DMS53 treated with DMSO at 0.1 percent for 48 hours (cell line): ENCODE results near the gene GAS2L2.
"Not testable (repeated sequence)": the region's sequence is repeated elsewhere in the genome, so short reads cannot be mapped to it uniquely, and the experiment has no call there.

ENCODE experiments used
- DNase-seq: peaks from one replicate; lab custom pipeline; 2025; ENCODE audit not compliant: unreplicated experiment; lab: John Stamatoyannopoulos, UW

The GAS2L2 gene

GRCh38 chr17:35730400-35731005, 22.5 kb downstream of the GAS2L2 start:
- DNase-seq: no peak

DNA sequence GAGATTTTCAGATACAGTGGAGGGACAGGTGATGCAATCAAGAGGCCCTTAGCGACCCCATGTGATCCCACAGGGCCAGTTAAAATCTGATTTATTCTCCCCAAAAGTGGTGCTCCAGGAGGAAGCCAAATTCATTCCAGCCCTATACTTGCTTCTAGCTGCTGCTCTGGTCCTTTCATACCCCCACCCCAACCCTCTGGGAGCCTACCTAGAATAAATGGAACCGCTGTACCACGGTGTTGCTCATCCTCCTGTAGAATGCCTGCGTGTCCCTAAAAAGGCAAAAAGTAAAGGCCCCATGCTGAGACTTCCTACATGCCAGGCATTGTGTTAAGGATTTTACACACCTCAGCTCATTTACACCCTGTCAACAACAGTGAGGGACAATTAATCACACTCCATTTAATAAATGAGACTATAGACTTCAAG, 23.6 kb downstream of the GAS2L2 start:
- no peak for DNase-seq

DNA sequence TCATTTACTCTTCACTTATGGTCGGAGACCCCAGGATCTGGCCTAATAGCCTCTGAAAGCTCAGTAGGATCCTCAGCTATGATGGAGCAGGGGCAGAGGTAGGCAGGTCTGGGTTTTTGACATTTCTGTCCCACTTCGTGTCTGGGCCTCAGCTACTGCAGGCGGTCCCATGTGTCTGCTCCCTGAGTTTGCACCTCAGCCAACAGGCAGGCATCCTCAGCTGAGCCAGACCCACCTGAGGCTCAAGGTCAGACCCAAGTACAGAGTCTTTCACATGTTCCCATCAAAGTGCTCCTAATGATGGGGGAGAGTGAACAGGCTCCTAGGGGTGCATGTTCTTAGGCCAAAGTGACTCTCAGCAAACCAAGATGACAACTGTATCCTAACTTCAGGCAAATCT, 24.5 kb downstream of the GAS2L2 start:
- DNase-seq: no peak

DNA sequence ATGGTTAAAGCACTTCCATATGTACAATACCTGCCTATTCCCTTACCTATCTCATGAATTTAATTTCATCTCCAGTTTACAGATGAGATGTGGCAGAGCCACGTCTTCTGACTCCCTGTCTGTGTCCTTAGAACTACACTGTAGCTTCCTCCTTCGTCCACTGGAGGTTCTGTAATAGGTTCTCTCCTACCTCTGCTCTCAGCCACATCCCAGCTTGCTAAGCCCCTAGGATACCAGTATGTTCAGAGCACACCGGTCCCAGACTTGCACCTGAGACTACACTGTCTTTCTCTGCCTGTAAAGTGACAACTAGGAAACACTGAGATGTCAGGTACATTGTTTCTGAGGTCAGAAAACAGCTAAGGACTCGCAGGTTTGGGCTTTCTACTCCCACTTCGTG, 25.4 kb downstream of the GAS2L2 start:
- DNase-seq: no peak

GRCh38 chr17:35726953-35727460, 26.0 kb downstream of the GAS2L2 start:
- no peak for DNase-seq

DNA sequence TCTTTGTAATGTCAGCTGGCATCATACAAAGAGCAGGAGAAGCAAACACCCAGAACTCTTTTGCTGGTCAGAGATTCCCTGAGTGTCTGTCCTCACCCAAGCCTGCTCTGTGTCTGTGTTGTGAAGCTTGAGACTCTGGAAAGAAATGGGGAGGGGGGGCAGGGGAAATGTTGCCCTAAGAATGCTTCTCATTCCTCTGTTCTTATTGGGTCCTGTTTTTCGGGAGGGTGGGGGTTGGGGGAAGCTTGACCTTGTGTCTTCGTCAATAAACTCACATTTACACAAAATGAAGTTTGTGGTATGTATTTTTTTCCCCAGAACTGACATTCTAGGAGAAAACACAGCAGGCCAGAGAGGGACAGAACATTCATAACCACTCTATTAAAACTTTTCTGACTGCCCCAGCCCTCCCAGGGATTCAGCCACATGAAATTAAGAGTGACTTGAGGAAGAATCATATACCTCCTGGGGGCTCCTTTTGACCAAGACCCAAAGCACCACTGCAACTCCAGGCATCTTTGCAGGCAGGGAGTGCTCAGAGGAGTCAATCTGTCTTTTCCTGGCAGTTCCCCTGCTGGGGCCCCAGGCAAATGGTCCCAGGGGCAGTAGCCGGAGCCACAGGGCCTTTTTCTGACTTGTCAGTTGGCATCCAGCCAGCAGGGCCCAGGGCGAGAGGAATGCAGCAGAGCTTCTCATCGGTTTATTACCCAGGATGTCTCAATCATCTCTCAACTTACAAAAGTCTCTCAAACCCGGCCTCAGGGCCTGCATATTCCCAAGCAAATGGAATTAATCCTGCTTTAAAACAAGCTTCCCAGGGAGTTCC, 26.7 kb downstream of the GAS2L2 start:
- DNase-seq: no peak

DNA sequence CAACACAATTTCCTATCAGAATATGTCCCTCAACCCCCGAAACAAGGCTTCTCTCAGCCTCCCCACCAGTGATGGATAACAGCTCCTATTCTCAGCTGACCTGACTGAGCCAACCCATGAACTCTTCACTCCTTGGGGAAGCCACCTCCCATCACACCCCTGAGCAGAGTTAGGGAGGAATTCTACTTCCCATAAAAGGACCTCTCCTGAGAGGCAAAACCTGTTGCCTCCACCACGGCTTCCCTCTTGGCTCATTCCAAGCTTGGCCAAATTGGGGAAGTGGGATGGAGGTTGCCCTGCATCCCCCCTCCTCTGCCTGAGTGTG, 27.3 kb downstream of the GAS2L2 start:
- DNase-seq: no peak

DNA sequence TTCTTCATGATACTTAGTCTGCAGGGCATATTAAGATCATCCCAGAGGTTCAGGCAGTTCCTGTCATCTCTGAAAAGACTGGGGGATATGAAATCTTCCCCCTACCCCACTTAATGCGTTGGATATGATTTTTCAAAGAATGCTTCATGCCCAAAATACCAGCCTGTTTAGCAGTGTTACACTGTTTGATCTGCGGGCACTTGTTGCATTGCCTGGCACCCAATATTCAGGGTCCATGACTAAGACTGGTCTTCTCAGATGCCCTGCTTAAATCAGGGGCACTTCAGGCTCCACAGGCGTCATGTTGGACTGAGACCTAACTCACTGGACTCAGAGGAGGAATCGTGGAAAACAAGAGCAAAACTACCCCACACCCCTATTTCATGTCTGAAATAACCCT, 28.0 kb downstream of the GAS2L2 start:
- no peak for DNase-seq

DNA sequence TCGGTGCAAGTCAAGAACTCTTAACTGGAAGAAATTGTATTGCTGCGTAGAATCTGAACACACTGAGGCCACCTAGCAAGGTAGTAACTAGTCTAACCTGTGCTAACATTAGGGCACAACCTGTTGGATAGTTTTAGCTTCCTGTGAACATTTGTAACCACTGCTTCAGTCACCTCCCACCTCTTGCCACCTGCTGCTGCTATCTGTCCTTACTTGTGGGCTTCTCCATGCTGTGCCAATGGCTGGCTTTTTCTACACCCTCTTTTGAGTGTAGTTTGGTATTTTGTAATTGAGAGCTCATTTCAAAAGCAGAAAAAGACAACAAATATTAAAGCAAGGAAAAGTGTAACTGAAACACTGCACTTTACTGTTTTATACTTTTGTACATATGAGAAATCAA, 29.3 kb downstream of the GAS2L2 start:
- no peak for DNase-seq

- no peak for DNase-seq
These were observed 35.6 kb downstream of the GAS2L2 start for GRCh38 chr17:35717475-35717874.

GRCh38 chr17:35716897-35717465, 36.1 kb downstream of the GAS2L2 start:
- DNase-seq: no peak

- DNase-seq: no peak
These were observed 36.9 kb downstream of the GAS2L2 start for GRCh38 chr17:35716173-35716572.

- no peak for DNase-seq
These were observed 37.6 kb downstream of the GAS2L2 start for GRCh38 chr17:35715416-35715815.

DNA sequence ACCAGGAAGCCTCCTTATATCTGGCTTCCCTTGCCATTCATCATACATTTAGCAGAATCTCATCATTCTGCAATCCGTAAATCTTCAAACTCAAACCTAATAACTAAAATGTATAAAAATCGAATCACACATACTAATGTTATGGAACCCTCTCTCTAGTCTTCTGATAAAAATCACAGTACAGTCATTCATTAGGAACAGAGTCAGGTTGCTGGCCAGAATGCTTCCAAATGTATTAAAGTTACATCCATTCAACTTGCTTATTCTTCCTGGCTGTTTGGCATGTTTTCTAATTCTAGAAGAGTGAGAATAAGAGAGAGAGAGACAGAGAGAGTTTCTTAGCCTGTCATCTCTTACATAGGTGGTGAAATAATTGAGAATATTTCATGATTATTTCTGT, 38.1 kb downstream of the GAS2L2 start:
- no peak for DNase-seq

DNA sequence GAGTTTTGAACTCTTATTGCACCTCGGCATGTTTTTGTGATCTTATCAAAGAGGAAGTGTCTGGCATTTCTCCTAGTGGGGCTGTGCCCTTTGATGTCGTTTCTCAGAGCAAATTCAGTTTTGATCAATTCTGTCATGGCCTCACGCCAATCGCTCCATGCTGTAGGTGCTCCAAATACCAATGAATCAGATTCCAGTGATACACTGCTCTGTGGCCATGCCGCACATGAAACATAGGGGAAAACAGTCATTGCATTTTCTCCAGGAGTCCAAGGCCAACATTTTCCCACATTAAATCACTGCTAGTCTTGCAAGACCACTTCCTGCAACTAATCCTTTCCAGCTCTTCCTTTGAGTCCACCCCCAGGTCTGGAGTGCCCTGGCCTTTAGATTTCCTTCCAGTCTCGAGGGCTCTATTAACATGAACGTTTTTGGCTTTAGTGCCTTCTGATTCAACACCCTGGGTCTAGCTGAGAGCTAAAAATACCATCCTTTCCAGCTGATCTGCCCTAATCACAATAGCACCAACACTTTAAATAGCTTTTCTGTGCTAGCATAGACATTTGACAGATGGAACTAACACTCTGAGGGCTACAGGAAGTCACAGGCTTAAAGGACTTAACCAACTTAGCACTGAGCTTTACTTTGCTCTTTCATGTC, 39.8 kb downstream of the GAS2L2 start:
- no peak for DNase-seq

GRCh38 chr17:35710950-35711349, 42.1 kb downstream of the GAS2L2 start:
- DNase-seq: no peak

- no peak for DNase-seq
These were observed 43.2 kb downstream of the GAS2L2 start for GRCh38 chr17:35709874-35710273.

GRCh38 chr17:35708951-35709350, 44.1 kb downstream of the GAS2L2 start:
- no peak for DNase-seq

DNA sequence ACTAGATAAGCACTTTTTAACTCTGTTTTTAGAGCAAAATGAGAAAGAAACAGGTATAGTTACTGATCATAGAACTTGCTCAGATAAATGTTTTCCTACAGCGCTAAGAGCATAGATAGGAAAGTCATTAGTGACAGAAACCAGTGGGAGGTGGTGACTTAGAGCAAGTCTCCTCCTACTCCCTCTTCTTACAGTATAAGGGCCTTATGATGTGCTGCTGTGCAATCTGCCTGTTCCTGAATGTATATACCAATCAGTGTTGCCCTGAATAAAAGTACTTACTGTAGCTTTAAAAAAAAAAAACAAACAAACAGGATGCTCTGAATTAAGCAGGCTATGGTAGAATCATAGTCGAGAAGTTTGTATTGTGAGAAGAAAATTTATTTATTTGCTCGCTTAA, 44.9 kb downstream of the GAS2L2 start:
- DNase-seq: no peak

DNA sequence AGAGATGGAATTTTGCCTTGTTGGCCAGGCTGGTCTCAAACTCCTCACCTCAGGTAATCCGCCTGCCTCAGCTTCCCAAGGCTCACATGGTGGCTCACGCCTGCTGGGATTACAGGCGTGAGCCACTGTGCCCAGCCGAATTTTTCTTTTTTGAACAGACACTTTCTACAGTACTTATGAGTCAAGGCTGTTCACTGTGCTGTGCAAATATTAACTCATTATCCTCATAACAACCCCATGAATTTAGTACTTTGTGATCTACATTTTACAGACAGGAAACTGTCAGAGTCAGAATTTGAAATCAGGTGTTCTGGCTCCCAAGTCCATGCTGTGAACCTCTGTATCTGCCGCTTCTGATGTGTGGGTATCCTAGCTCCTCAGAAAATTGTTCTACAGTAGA, 47.3 kb downstream of the GAS2L2 start:
- no peak for DNase-seq

GRCh38 chr17:35705230-35705629, 47.8 kb downstream of the GAS2L2 start:
- DNase-seq: no peak

DNA sequence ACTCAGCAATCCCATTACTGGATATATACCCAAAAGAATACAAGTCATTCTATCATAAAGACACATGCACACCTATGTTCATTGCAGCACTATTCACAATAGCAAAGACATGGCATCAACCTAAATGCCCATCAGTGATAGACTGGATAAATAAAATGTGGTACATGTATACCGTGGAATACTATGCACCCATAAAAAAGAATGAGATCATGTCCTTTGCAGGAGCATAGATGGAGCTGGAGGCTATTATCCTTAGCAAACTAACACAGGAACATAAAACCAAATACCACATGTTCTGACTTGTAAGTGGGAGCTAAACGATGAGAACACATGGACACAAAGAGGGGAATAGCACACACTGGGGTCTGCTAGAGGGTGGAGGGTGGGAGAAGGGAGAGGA, 49.7 kb downstream of the GAS2L2 start:
- not testable (repeated sequence) for DNase-seq
